HepG2 (cell line): ENCODE measurements around the gene CFAP54. TPM values are rescaled to one million over a fixed set of nuclear protein-coding genes. Genes with fewer than 3 reads are reported as not detected.

ENCODE experiments used
- ATAC-seq: fragments of 200-7000 bp; cut with Tn5 transposase; 3 replicates; pipeline ENCODE4 v1.9.1; 2020; ENCODE audit warnings: mild to moderate bottlenecking, moderate library complexity
- BruUV-seq: library from RNA; stranded (reverse); fragments of 400-500 nt; replicated peaks from 2 replicates; lab custom pipeline; 2021; lab: Mats Ljungman, UMichigan
- CTCF ChIA-PET: fragments of 300-600 bp; formaldehyde crosslinking; extraction: SDS; loops from one replicate; lab custom pipeline; 2021; ENCODE audit warnings: low total read pairs, inconsistent platforms, low intra/inter-chr PET ratio; lab: Yijun Ruan, JAX
- POLR2A ChIA-PET: fragments of 350-600 bp; sonication (Branson Sonifier 250); formaldehyde crosslinking; loops from one replicate; lab custom pipeline; 2020; ENCODE audit warnings: antibody characterized with exemption, inconsistent platforms; lab: Yijun Ruan, JAX
- DNase-seq: peaks from one replicate; pipeline ENCODE4 v3.0.0-alpha.2; 2015; ENCODE audit warnings: low spot score
- FAIRE-seq: peaks from 3 replicates; lab custom pipeline; 2011; peaks lifted over from hg19 to GRCh38; lab: Jason Lieb, UNC
- H2AFZ ChIP-seq: one replicate; pipeline ENCODE4 v1.6.1; 2011; ENCODE audit warnings: low read length, inconsistent platforms
- H3K27ac ChIP-seq: fragments of 300-600 bp; 3 replicates; pipeline ENCODE4 v1.8.0; 2011; ENCODE audit warnings: mixed run types, mild to moderate bottlenecking, mixed read lengths, low read length, inconsistent platforms; ENCODE audit not compliant: insufficient read depth; ENCODE audit errors: extremely low read length
- H3K27me3 ChIP-seq, 2 experiments: fragments of 200-600 bp in 1 of 2; 2 replicates in 1 of 2; 3 replicates in 1 of 2; pipeline versions ENCODE4 v1.6.0 to v1.8.0; 2011; ENCODE audit warnings: low read length in 2 of 2, mild to moderate bottlenecking in 2 of 2, moderate library complexity in 2 of 2, inconsistent platforms in 1 of 2; ENCODE audit not compliant: insufficient read depth in 2 of 2, control insufficient read depth in 1 of 2
- H3K36me3 ChIP-seq, 2 experiments: fragments of 200-600 bp in 1 of 2; replicated peaks in 1 of 2; 2 replicates in 1 of 2; 3 replicates in 1 of 2; pipeline versions ENCODE4 v1.5.1 to v1.8.0; 2011; ENCODE audit warnings: low read length in 2 of 2, inconsistent platforms in 1 of 2; ENCODE audit not compliant: insufficient read depth in 2 of 2, control insufficient read depth in 1 of 2
- H3K4me1 ChIP-seq: 2 replicates; pipeline ENCODE4 v1.5.1; 2012; ENCODE audit warnings: low read length, inconsistent platforms; ENCODE audit not compliant: insufficient read depth
- H3K4me2 ChIP-seq: 2 replicates; pipeline ENCODE4 v1.6.0; 2011; ENCODE audit warnings: low read depth, low read length, inconsistent platforms
- H3K4me3 ChIP-seq, 3 experiments: fragments of 200-600 bp in 1 of 3; sonication (generic), shearing (Covaris generic) in 1 of 3; replicated peaks in 1 of 3; 2 replicates each; pipeline ENCODE4 v1.5.1; 2011 to 2016; ENCODE audit warnings: low read length in 3 of 3, inconsistent platforms in 2 of 3, low read depth in 2 of 3, mild to moderate bottlenecking in 2 of 3, control low read depth in 1 of 3, mixed read lengths in 1 of 3; ENCODE audit not compliant: insufficient read depth in 1 of 3
- H3K79me2 ChIP-seq: one replicate; pipeline ENCODE4 v1.6.1; 2011; ENCODE audit warnings: low read length, inconsistent platforms; ENCODE audit not compliant: insufficient read depth
- H3K9ac ChIP-seq: 2 replicates; pipeline ENCODE4 v1.6.0; 2011; ENCODE audit warnings: mild to moderate bottlenecking, low read depth, low read length, inconsistent platforms; ENCODE audit not compliant: insufficient read depth
- H3K9me3 ChIP-seq: 2 replicates; pipeline ENCODE4 v1.5.1; 2012; ENCODE audit warnings: mild to moderate bottlenecking, low read length
- H4K20me1 ChIP-seq: 2 replicates; pipeline ENCODE4 v1.6.0; 2011; ENCODE audit warnings: inconsistent platforms, mild to moderate bottlenecking, low read length, moderate library complexity; ENCODE audit not compliant: insufficient read depth
- CCAR2 ChIP-seq: fragments of 200-400 bp; formaldehyde crosslinking; optimal IDR thresholded peaks from 2 replicates; pipeline ENCODE3; 2018; ENCODE audit warnings: low read depth, mild to moderate bottlenecking, low read length, moderate library complexity
- CHD4 ChIP-seq: fragments of 200-600 bp; sonication (generic); IDR thresholded peaks from 2 replicates; pipeline ENCODE4 v1.7.0; 2017; ENCODE audit warnings: mild to moderate bottlenecking, low read length, borderline replicate concordance
- KAT8 ChIP-seq: IDR thresholded peaks from 2 replicates; pipeline ENCODE4 v1.6.1; 2016; ENCODE audit warnings: missing genetic modification reagents, missing compliant biosample characterization
- ONECUT2 ChIP-seq: sonication (generic); formaldehyde crosslinking; IDR thresholded peaks from 2 replicates; pipeline ENCODE4 v1.4.0; 2020; ENCODE audit warnings: missing genetic modification reagents
- PCBP2 ChIP-seq: fragments of 200-400 bp; formaldehyde crosslinking; optimal IDR thresholded peaks from 2 replicates; pipeline ENCODE3; 2018; ENCODE audit warnings: low read length, low read depth; ENCODE audit not compliant: poor library complexity, severe bottlenecking
- POLR2G ChIP-seq: fragments of 200-400 bp; formaldehyde crosslinking; IDR thresholded peaks from 2 replicates; pipeline ENCODE4 v1.6.1; 2018; ENCODE audit warnings: mild to moderate bottlenecking, low read depth, low read length, moderate library complexity
- ZNF143 ChIP-seq: sonication (generic); formaldehyde crosslinking; IDR thresholded peaks from 2 replicates; pipeline ENCODE4 v1.4.0; 2020; ENCODE audit warnings: missing genetic modification reagents
- ZNF180 ChIP-seq: sonication (generic); formaldehyde crosslinking; IDR thresholded peaks from 2 replicates; pipeline ENCODE4 v1.4.0; 2020; ENCODE audit warnings: low read depth, missing genetic modification reagents, borderline replicate concordance
- ZNF3 ChIP-seq: IDR thresholded peaks from 2 replicates; pipeline ENCODE4 v1.7.0; 2017; ENCODE audit warnings: inconsistent platforms
- ZNF354B ChIP-seq: sonication (generic); formaldehyde crosslinking; IDR thresholded peaks from 2 replicates; pipeline ENCODE4 v1.8.0; 2022; ENCODE audit warnings: mild to moderate bottlenecking, missing genetic modification reagents
- ZNF615 ChIP-seq: sonication (generic); formaldehyde crosslinking; IDR thresholded peaks from 2 replicates; pipeline ENCODE4 v1.5.0; 2020; ENCODE audit warnings: mild to moderate bottlenecking, missing genetic modification reagents, borderline replicate concordance
- ZNF747 ChIP-seq: sonication (generic); formaldehyde crosslinking; IDR thresholded peaks from 2 replicates; pipeline ENCODE4 v1.8.1; 2023; ENCODE audit warnings: missing genetic modification reagents, mild to moderate bottlenecking, borderline replicate concordance
- ZNF841 ChIP-seq: sonication (generic); formaldehyde crosslinking; IDR thresholded peaks from 2 replicates; pipeline ENCODE4 v1.8.1; 2023; ENCODE audit warnings: missing genetic modification reagents, borderline replicate concordance
- WGBS: methylation state at CpG from one replicate; pipeline ENCODE4 v1.1.6; 2017; ENCODE audit warnings: low lambda C conversion rate; 5-methylcytosine and 5-hydroxymethylcytosine counted together
- in situ Hi-C: cut with HindIII; loops from 2 replicates; pipeline ENCODE4 v1.10.0; 2017; ENCODE audit warnings: low pct_unique_long_range_greater_than_20kb; ENCODE audit not compliant: extremely low pct_ligation_motif_present
- intact Hi-C: fragments of 100-400 bp; cut with micrococcal nuclease; formaldehyde crosslinking; loops from one replicate; pipeline ENCODE4 v1.10.0; 2022; ENCODE audit not compliant: unreplicated experiment
- polyA plus RNA-seq, 8 experiments: library from polyadenylated mRNA; depleted of rRNA in 3 of 8; stranded (reverse) in 7 of 8; unstranded in 1 of 8; fragments of >200 nt; fragmentation: Illumina TruSeq in 4 of 8; extraction: Trizol in 4 of 8; gene quantifications; 2 replicates each; pipeline versions ENCODE4 v1.2.1 to v1.2.3, GENCODE V29; 2011 to 2016; ENCODE audit warnings: low read depth in 4 of 8, missing spikeins in 1 of 8, mixed read lengths in 1 of 8; ENCODE audit not compliant: insufficient read depth in 1 of 8
- total RNA-seq, 5 experiments: library from RNA; depleted of rRNA; stranded (reverse); fragments of >200 nt; fragmentation: Illumina TruSeq; extraction: Trizol; gene quantifications; 2 replicates each; pipeline ENCODE4 v1.2.3, GENCODE V29; 2016; ENCODE audit warnings: low read depth in 1 of 5
- TF ChIP-seq, protein P1 (sequence below): IDR thresholded peaks from 2 replicates; pipeline ENCODE4 v1.6.1; 2016; ENCODE audit warnings: low read depth
- TF ChIP-seq, protein P2 (sequence below): sonication (generic); formaldehyde crosslinking; IDR thresholded peaks from 2 replicates; pipeline ENCODE4 v1.5.1; 2020; ENCODE audit warnings: missing genetic modification reagents, mild to moderate bottlenecking, borderline replicate concordance

CFAP54 gene
- total and polyA plus RNA-seq, 2 of the 13 experiments (the other 11 are each of a cell fraction or from before 2014, with no cell fraction given): not detected

DNA sequence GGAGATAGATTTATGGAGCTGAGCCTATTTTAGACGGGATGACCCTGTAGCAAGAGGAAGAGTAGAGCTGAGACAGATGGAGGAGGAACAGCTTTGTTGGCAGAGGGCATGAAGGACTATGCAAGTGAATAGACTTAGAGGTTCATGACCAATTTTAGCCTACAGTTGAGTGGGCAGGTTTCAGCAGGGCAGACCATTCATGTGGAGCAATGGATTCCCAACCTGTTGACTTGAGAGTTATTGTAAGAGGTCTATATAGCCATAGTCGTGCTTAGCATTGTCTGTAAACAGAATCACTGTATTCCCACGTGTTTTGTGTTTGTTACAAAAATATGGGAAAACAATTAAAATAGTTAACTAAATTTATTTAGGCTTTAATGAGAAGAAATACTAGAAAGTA is 116.8 kb downstream of the CFAP54 start (continued):
- TF ChIP-seq, protein P1, sequence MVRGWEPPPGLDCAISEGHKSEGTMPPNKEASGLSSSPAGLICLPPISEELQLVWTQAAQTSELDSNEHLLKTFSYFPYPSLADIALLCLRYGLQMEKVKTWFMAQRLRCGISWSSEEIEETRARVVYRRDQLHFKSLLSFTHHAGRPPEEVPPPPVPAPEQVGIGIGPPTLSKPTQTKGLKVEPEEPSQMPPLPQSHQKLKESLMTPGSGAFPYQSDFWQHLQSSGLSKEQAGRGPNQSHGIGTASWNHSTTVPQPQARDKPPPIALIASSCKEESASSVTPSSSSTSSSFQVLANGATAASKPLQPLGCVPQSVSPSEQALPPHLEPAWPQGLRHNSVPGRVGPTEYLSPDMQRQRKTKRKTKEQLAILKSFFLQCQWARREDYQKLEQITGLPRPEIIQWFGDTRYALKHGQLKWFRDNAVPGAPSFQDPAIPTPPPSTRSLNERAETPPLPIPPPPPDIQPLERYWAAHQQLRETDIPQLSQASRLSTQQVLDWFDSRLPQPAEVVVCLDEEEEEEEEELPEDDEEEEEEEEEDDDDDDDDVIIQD: no peak
- TF ChIP-seq, protein P2, sequence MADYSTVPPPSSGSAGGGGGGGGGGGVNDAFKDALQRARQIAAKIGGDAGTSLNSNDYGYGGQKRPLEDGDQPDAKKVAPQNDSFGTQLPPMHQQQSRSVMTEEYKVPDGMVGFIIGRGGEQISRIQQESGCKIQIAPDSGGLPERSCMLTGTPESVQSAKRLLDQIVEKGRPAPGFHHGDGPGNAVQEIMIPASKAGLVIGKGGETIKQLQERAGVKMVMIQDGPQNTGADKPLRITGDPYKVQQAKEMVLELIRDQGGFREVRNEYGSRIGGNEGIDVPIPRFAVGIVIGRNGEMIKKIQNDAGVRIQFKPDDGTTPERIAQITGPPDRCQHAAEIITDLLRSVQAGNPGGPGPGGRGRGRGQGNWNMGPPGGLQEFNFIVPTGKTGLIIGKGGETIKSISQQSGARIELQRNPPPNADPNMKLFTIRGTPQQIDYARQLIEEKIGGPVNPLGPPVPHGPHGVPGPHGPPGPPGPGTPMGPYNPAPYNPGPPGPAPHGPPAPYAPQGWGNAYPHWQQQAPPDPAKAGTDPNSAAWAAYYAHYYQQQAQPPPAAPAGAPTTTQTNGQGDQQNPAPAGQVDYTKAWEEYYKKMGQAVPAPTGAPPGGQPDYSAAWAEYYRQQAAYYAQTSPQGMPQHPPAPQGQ (CRISPR knock-in tag): no peak

DNA sequence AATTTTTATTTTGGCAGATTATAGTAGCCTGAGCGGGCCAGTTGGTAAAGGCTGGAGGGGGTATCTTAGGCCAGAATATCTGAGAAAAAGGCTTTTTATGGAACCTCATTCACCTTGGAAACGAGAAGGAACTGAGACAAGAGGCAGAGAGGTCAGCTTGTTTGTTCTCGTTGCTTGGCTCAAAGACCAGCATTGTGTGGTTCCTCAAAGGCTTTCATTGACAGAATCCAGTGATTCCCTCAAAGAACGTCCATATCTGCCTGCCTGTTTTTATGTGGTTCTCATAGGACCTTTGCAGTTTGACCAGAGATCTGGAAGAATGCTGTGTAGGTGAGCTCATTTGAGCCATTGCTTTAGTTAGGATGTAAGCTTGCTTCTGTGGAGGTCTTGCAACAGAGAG is 117.3 kb downstream of the CFAP54 start:
- Histone ChIP-seq H3K4me3 (no peak overlapping the region), H3K9ac (no peak overlapping the region), H3K9me3 (no peaks in the 10 kb centered on the region), H3K79me2 (no peaks in the 10 kb centered on the region), H3K4me1 (no peaks in the 10 kb centered on the region), H4K20me1 (no peaks in the 10 kb centered on the region), H3K36me3 (no peaks in the 10 kb centered on the region), H2AFZ (no peak overlapping the region), H3K4me2 (no peak overlapping the region), H3K27ac (no peak overlapping the region), H3K27me3 (peaks cover 0 to 9% of the 10 kb centered on the region in 2 experiments; a peak in 3 of 5 replicates)
- CTCF ChIA-PET: no interaction called here
- ATAC-seq (no peak), FAIRE-seq (no peak), DNase-seq (no peak)
- in situ Hi-C loops (no loop called here), intact Hi-C loops (no loop called here)
- POLR2A ChIA-PET: no interaction called here
- TF ChIP-seq KAT8 (CRISPR knock-in tag) (no peak), ZNF180 (CRISPR knock-in tag) (no peak), ZNF354B (CRISPR knock-in tag) (no peak), CCAR2 (no peak), ONECUT2 (no peak), ZNF3 (CRISPR knock-in tag) (no peak), ZNF747 (no peak), PCBP2 (no peak), CHD4 (no peak), ZNF143 (CRISPR knock-in tag) (no peak), POLR2G (no peak), ZNF615 (CRISPR knock-in tag) (no peak), ZNF841 (CRISPR knock-in tag) (no peak)
- WGBS: 9% methylated on average over 4 of the region's 4 CpGs
- no TSS peak for BruUV-seq
